H1 (cell line): ENCODE results near the gene ARHGAP22. TPM values are rescaled to one million over a fixed set of nuclear protein-coding genes. Genes with fewer than 3 reads are reported as not detected.

Source experiments
- CTCF ChIA-PET: fragments of 300-600 bp; sonication (Branson Sonifier 250); formaldehyde crosslinking; loops from one replicate; lab custom pipeline; 2021; ENCODE audit not compliant: partially characterized antibody; lab: Charles Lee
- POLR2A ChIA-PET: fragments of 300-600 bp; sonication (Branson Sonifier 250); formaldehyde crosslinking; loops from one replicate; lab custom pipeline; 2021; ENCODE audit warnings: inconsistent platforms; ENCODE audit not compliant: partially characterized antibody; lab: Charles Lee
- DNase-seq, 2 experiments: peaks; one replicate each; pipeline versions ENCODE4 v3.0.0 to v3.0.0-alpha.2; 2010 to 2022; ENCODE audit warnings: low spot score in 2 of 2, low read depth in 1 of 2, mixed read lengths in 1 of 2
- FAIRE-seq: peaks from 2 replicates; lab custom pipeline; 2011; peaks lifted over from hg19 to GRCh38; lab: Jason Lieb, UNC
- H2AFZ ChIP-seq: 2 replicates; pipeline ENCODE4 v1.8.1; 2012; ENCODE audit warnings: low read length, inconsistent platforms
- H2AK5ac ChIP-seq: 2 replicates; pipeline ENCODE4 v1.6.1; 2013; ENCODE audit warnings: low read depth, low read length
- H2BK120ac ChIP-seq: replicated peaks from 2 replicates; pipeline ENCODE3; 2013; ENCODE audit warnings: low read depth, low read length, inconsistent platforms
- H2BK12ac ChIP-seq: 2 replicates; pipeline ENCODE4 v1.6.1; 2013; ENCODE audit warnings: low read depth, low read length
- H2BK15ac ChIP-seq: 2 replicates; pipeline ENCODE4 v1.6.1; 2013; ENCODE audit warnings: low read length
- H2BK20ac ChIP-seq: 2 replicates; pipeline ENCODE4 v1.6.1; 2013; ENCODE audit warnings: low read length
- H2BK5ac ChIP-seq: 2 replicates; pipeline ENCODE4 v1.6.1; 2013; ENCODE audit warnings: low read depth, low read length
- H3K14ac ChIP-seq: 2 replicates; pipeline ENCODE4 v1.6.1; 2013; ENCODE audit warnings: inconsistent platforms; ENCODE audit not compliant: insufficient read length
- H3K18ac ChIP-seq: 2 replicates; pipeline ENCODE4 v1.6.1; 2013; ENCODE audit warnings: low read length; ENCODE audit errors: extremely low read depth
- H3K23ac ChIP-seq: 2 replicates; pipeline ENCODE4 v1.6.1; 2013; ENCODE audit warnings: inconsistent platforms; ENCODE audit not compliant: insufficient read length
- H3K23me2 ChIP-seq: 2 replicates; pipeline ENCODE4 v1.6.1; 2013; ENCODE audit warnings: low read depth, low read length
- H3K27ac ChIP-seq: 2 replicates; pipeline ENCODE4 v1.6.1; 2011; ENCODE audit warnings: low read depth, low read length, inconsistent platforms
- H3K27me3 ChIP-seq, 4 experiments: replicated peaks in 1 of 4; 1 replicate in 1 of 4; 2 replicates in 3 of 4; pipeline versions ENCODE4 v1.6.1 to v1.8.1; 2011 to 2013; ENCODE audit warnings: low read length in 3 of 4, mild to moderate bottlenecking in 3 of 4, inconsistent platforms in 2 of 4, mixed read lengths in 2 of 4, moderate library complexity in 1 of 4; ENCODE audit not compliant: control insufficient read depth in 3 of 4, insufficient read depth in 3 of 4; ENCODE audit errors: extremely low read depth in 1 of 4
- H3K36me3 ChIP-seq, 4 experiments: 2 replicates each; pipeline versions ENCODE4 v1.6.1 to v1.8.1; 2011 to 2013; ENCODE audit warnings: mild to moderate bottlenecking in 4 of 4, low read length in 3 of 4, moderate library complexity in 2 of 4, control low read depth in 1 of 4, inconsistent platforms in 1 of 4; ENCODE audit not compliant: insufficient read depth in 4 of 4, control insufficient read depth in 2 of 4
- H3K4ac ChIP-seq: replicated peaks from 2 replicates; pipeline ENCODE3; 2013; ENCODE audit warnings: low read length, low read depth, mixed read lengths, inconsistent platforms; ENCODE audit not compliant: insufficient read length
- H3K4me1 ChIP-seq, 4 experiments: replicated peaks in 1 of 4; 1 replicate in 1 of 4; 2 replicates in 3 of 4; pipeline versions ENCODE4 v1.6.1 to v1.8.1; 2011 to 2013; ENCODE audit warnings: low read length in 3 of 4, inconsistent platforms in 2 of 4, mixed read lengths in 1 of 4; ENCODE audit not compliant: insufficient read depth in 4 of 4, control insufficient read depth in 3 of 4
- H3K4me2 ChIP-seq, 2 experiments: 2 replicates each; pipeline versions ENCODE4 v1.6.1 to v1.8.1; 2011 to 2013; ENCODE audit warnings: low read depth in 2 of 2, low read length in 2 of 2, control low read depth in 1 of 2, inconsistent platforms in 1 of 2, mild to moderate bottlenecking in 1 of 2; ENCODE audit not compliant: insufficient read depth in 1 of 2
- H3K4me3 ChIP-seq, 4 experiments: fragments of 200-600, 300-600 bp in 1 of 4; sonication (generic), shearing (Covaris generic), sonication (Bioruptor Twin) in 1 of 4; 2 replicates each; pipeline versions ENCODE4 v1.5.1 to v1.8.1; 2011 to 2016; ENCODE audit warnings: low read length in 4 of 4, low read depth in 3 of 4, control low read depth in 2 of 4, inconsistent platforms in 2 of 4, mild to moderate bottlenecking in 2 of 4, mixed read lengths in 1 of 4, moderate library complexity in 1 of 4; ENCODE audit not compliant: insufficient read depth in 2 of 4; ENCODE audit errors: extremely low read depth in 1 of 4
- H3K56ac ChIP-seq: replicated peaks from 2 replicates; pipeline ENCODE3; 2013; ENCODE audit warnings: low read depth, mild to moderate bottlenecking, mixed read lengths, low read length, inconsistent platforms; ENCODE audit not compliant: insufficient read length
- H3K79me1 ChIP-seq: 2 replicates; pipeline ENCODE4 v1.6.1; 2013; ENCODE audit warnings: low read depth, low read length, control low read depth
- H3K79me2 ChIP-seq, 2 experiments: 2 replicates each; pipeline versions ENCODE4 v1.6.1 to v1.8.1; 2012 to 2013; ENCODE audit warnings: low read length in 2 of 2, mild to moderate bottlenecking in 2 of 2, inconsistent platforms in 1 of 2; ENCODE audit not compliant: insufficient read depth in 2 of 2, control insufficient read depth in 1 of 2
- H3K9ac ChIP-seq, 4 experiments: replicated peaks in 1 of 4; 1 replicate in 1 of 4; 2 replicates in 3 of 4; pipeline versions ENCODE4 v1.6.1 to v1.8.1; 2011 to 2013; ENCODE audit warnings: low read depth in 3 of 4, low read length in 3 of 4, control low read depth in 2 of 4, mild to moderate bottlenecking in 2 of 4, moderate library complexity in 2 of 4, inconsistent platforms in 1 of 4; ENCODE audit errors: extremely low read depth in 1 of 4
- H3K9me3 ChIP-seq, 2 experiments: 2 replicates each; pipeline versions ENCODE4 v1.6.1 to v1.8.1; 2012 to 2013; ENCODE audit warnings: mild to moderate bottlenecking in 2 of 2, moderate library complexity in 2 of 2, control low read depth in 1 of 2, inconsistent platforms in 1 of 2, low read depth in 1 of 2, low read length in 1 of 2, mixed read lengths in 1 of 2; ENCODE audit not compliant: insufficient read depth in 2 of 2
- H4K20me1 ChIP-seq, 2 experiments: replicated peaks in 1 of 2; 2 replicates each; pipeline versions ENCODE3 to v1.8.1; 2011 to 2013; ENCODE audit warnings: inconsistent platforms in 2 of 2, low read length in 2 of 2, mild to moderate bottlenecking in 1 of 2; ENCODE audit not compliant: insufficient read depth in 2 of 2, control insufficient read depth in 1 of 2
- H4K5ac ChIP-seq: 2 replicates; pipeline ENCODE4 v1.6.1; 2013; ENCODE audit warnings: low read length, low read depth, mixed read lengths, inconsistent platforms; ENCODE audit not compliant: insufficient read length
- H4K8ac ChIP-seq: 2 replicates; pipeline ENCODE4 v1.8.0; 2013; ENCODE audit warnings: mild to moderate bottlenecking, moderate library complexity, low read length, inconsistent platforms; ENCODE audit not compliant: insufficient read depth; ENCODE audit errors: extremely low read depth
- H4K91ac ChIP-seq: replicated peaks from 2 replicates; pipeline ENCODE3; 2013; ENCODE audit warnings: low read length, mixed read lengths, inconsistent platforms; ENCODE audit not compliant: insufficient read length
- GABPA ChIP-seq: IDR thresholded peaks from 2 replicates; pipeline ENCODE4 v1.6.1; 2011; ENCODE audit warnings: mild to moderate bottlenecking, low read length, moderate library complexity, borderline replicate concordance; ENCODE audit not compliant: insufficient read depth
- SIX5 ChIP-seq: IDR thresholded peaks from 2 replicates; pipeline ENCODE4 v1.6.1; 2011; ENCODE audit warnings: mild to moderate bottlenecking, low read depth, low read length
- TCF12 ChIP-seq: IDR thresholded peaks from 2 replicates; pipeline ENCODE4 v1.6.1; 2011; ENCODE audit warnings: low read depth, mild to moderate bottlenecking, low read length
- TEAD4 ChIP-seq: IDR thresholded peaks from 2 replicates; pipeline ENCODE4 v1.6.1; 2012; ENCODE audit warnings: low read depth, low read length, inconsistent platforms, mixed read lengths
- WGBS, 2 experiments: shearing (Covaris generic) in 1 of 2; methylation state at CpG; one replicate each; pipeline versions ENCODE4 v1.1.6 to v1.1.7; 2013 to 2015; ENCODE audit warnings: low lambda C conversion rate in 2 of 2, mixed read lengths in 2 of 2, inconsistent platforms in 1 of 2, low coverage in 1 of 2, missing lambda C conversion rate in 1 of 2; ENCODE audit not compliant: insufficient replicate concordance in 2 of 2, insufficient coverage in 1 of 2, insufficient read length in 1 of 2; ENCODE audit errors: extremely low coverage in 1 of 2, missing lambda C conversion rate in 1 of 2; 5-methylcytosine and 5-hydroxymethylcytosine counted together
- polyA plus RNA-seq, 7 experiments: library from polyadenylated mRNA; depleted of rRNA in 3 of 7; stranded (reverse) in 5 of 7; unstranded in 2 of 7; fragments of >200 nt in 5 of 7; fragments of 200-250 nt in 2 of 7; gene quantifications; 1 replicate in 5 of 7; 2 replicates in 1 of 7; 4 replicates in 1 of 7; pipeline versions ENCODE4 v1.2.1 to v1.2.3, GENCODE V29; 2011 to 2013; ENCODE audit warnings: missing spikeins in 2 of 7, mixed read lengths in 2 of 7
- total RNA-seq: library from RNA; stranded (reverse); fragmentation: NEBNext Ultra II Directional; extraction: Animal tissue kit (Norgen Biotek cat#: 25700); gene quantifications from 2 replicates; pipeline ENCODE4 v1.2.1, GENCODE V29; 2021
- TF ChIP-seq, protein P1 (sequence below): IDR thresholded peaks from 2 replicates; pipeline ENCODE4 v1.6.1; 2012; ENCODE audit warnings: inconsistent platforms

The ARHGAP22 gene
- total and polyA plus RNA-seq, 2 of the 8 experiments (the other 6 are each of a cell fraction or from before 2014, with no cell fraction given), result 3.6 to 11.2 TPM

DNA sequence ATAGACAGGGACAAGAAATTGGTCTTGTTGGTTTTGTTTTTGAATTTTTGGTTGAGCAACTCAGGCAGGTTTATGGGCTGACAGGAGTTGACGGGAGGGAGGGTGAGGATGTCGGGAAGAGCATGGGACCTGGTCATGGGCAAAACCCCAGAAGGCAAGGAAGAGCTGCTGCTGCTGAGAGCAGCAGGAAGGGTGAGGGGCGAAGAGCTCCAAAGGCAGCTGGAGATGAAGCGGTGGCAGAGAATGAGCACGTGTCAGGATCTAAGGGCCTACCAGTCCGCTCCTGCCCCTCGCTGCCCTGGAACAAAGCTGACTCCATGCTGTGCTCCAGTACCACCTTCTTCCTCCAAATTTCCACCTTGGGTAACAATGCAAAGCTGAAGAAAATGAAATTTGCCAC lies 84.3 kb downstream of the ARHGAP22 start:
- Histone ChIP-seq H3K18ac (peak overlapping the region; percentile 32; the same call in 1 of the 2 replicates), H3K14ac (no peak overlapping the region), H3K9ac (no peak overlapping the region), H3K56ac (no peak overlapping the region), H3K4ac (no peak overlapping the region), H2BK20ac (no peak overlapping the region), H3K4me1 (peaks cover 0 to 17% (median 3%) of the 10 kb centered on the region in 4 experiments; a peak in 5 of 7 replicates), H3K79me2 (peaks cover 0 to 22% of the 10 kb centered on the region in 2 experiments; a peak in 2 of 4 replicates), H2BK5ac (no peak overlapping the region; the same call in 1 of the 2 replicates), H3K23ac (no peak overlapping the region), H4K5ac (no peak overlapping the region), H3K27ac (no peak overlapping the region), H3K79me1 (peaks cover 12% of the 10 kb centered on the region), H3K27me3 (peaks cover 0 to 2% (median 0%) of the 10 kb centered on the region in 4 experiments; a peak in 1 of 7 replicates), H2BK12ac (no peak overlapping the region), H3K23me2 (peaks cover 1% of the 10 kb centered on the region; the same call in 1 of the 2 replicates), H2AFZ (no peak overlapping the region), H3K36me3 (no peaks in the 10 kb centered on the region; a peak in 1 of 8 replicates), H3K4me3 (no peak overlapping the region), H2AK5ac (no peak overlapping the region), H2BK120ac (no peak overlapping the region), H2BK15ac (peak overlapping the region; percentile 61; the same call in 1 of the 2 replicates), H3K4me2 (no peak overlapping the region), H4K91ac (no peak overlapping the region), H4K20me1 (peaks cover 0 to 4% of the 10 kb centered on the region in 2 experiments), H3K9me3 (no peaks in the 10 kb centered on the region), H4K8ac (no peak overlapping the region)
- POLR2A ChIA-PET, result interaction anchor here (1.0 to 1.2 kb wide), 3 partner anchors 12 to 65 kb away, joined by 3 read pairs; no protein-coding TSS in a partner anchor
- WGBS, 2 experiments, result 84% methylated on average over 7 of the region's 7 CpGs; no CpG with 5 or more reads in 1 of the 2 experiments
- CTCF ChIA-PET, result interaction anchor here (0.6 to 2.5 kb wide), 12 partner anchors 12 to 167 kb away, joined by 3 to 9 read pairs (median 4); no protein-coding TSS in a partner anchor
- FAIRE-seq, result no peak
- no peak for DNase-seq
- TF ChIP-seq TEAD4 (no peak), SIX5 (no peak), GABPA (no peak), TCF12 (no peak)
- TF ChIP-seq, protein P1, sequence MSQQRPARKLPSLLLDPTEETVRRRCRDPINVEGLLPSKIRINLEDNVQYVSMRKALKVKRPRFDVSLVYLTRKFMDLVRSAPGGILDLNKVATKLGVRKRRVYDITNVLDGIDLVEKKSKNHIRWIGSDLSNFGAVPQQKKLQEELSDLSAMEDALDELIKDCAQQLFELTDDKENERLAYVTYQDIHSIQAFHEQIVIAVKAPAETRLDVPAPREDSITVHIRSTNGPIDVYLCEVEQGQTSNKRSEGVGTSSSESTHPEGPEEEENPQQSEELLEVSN, result no peak
